HG02981 (cell line): ENCODE data around the gene SYT8.
"Not testable (repeated sequence)": the region's sequence is repeated elsewhere in the genome, so short reads cannot be mapped to it uniquely, and the experiment has no call there.

Experiments used
- ATAC-seq: cut with Tn5 transposase; IDR thresholded peaks from one replicate; pipeline ENCODE4 v1.9.1; 2021; ENCODE audit warnings: mild to moderate bottlenecking, moderate library complexity; ENCODE audit not compliant: unreplicated experiment

Gene SYT8

GRCh38 chr11:1871531-1871930, 36.7 kb downstream of the SYT8 start:
- ATAC-seq: no peak

GRCh38 chr11:1872267-1872985, 37.6 kb downstream of the SYT8 start:
- no peak for ATAC-seq

- ATAC-seq: no peak
These were observed 38.4 kb downstream of the SYT8 start for GRCh38 chr11:1873048-1873812.

- ATAC-seq: not testable (repeated sequence)
These were observed 39.0 kb downstream of the SYT8 start for GRCh38 chr11:1873813-1874150.

GRCh38 chr11:1874441-1875092, 39.8 kb downstream of the SYT8 start:
- ATAC-seq: not testable (repeated sequence)

GRCh38 chr11:1875093-1875850, 40.5 kb downstream of the SYT8 start:
- no peak for ATAC-seq

GRCh38 chr11:1875851-1876301, 41.1 kb downstream of the SYT8 start:
- ATAC-seq: not testable (repeated sequence)

GRCh38 chr11:1876361-1877063, 41.7 kb downstream of the SYT8 start:
- no peak for ATAC-seq

GRCh38 chr11:1877211-1878136, 42.7 kb downstream of the SYT8 start:
- ATAC-seq: no peak

- ATAC-seq: no peak
These were observed 43.6 kb downstream of the SYT8 start for GRCh38 chr11:1878137-1879031.

- ATAC-seq: no peak
These were observed 44.7 kb downstream of the SYT8 start for GRCh38 chr11:1879342-1879940.

- ATAC-seq: no peak
These were observed 45.3 kb downstream of the SYT8 start for GRCh38 chr11:1879941-1880720.

GRCh38 chr11:1880746-1881441, 46.1 kb downstream of the SYT8 start:
- no peak for ATAC-seq

GRCh38 chr11:1881442-1882264, 46.9 kb downstream of the SYT8 start:
- ATAC-seq: peak; percentile 18

- ATAC-seq: peak; percentile 58
These were observed 47.8 kb downstream of the SYT8 start for GRCh38 chr11:1882265-1883238.
